A204.1 (cell line): ENCODE measurements around the gene SPPL2C.

Source experiments
- FAIRE-seq: peaks from 2 replicates; lab custom pipeline; 2012; peaks lifted over from hg19 to GRCh38; lab: Jason Lieb, UNC

SPPL2C gene

DNA sequence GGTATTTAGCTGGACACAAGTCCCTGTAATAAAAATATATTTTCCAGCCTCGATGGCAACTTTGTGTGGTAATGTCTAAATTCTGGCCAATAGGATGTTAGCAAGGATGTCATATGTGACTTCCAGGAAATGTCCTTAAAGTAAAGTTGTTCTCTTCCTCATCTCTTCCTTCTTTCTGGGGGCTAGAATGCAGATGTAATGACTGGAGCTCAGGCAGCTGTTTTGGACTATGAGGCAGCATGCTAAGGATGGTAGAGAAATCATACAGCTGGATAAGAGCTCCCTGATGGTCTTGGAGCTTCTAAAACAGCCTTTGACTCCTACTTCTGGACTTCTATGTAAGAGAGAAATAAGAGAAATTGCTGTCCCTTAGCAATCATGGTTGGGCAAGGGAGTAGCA, 32.8 kb downstream of the SPPL2C start:
- no peak for FAIRE-seq

DNA sequence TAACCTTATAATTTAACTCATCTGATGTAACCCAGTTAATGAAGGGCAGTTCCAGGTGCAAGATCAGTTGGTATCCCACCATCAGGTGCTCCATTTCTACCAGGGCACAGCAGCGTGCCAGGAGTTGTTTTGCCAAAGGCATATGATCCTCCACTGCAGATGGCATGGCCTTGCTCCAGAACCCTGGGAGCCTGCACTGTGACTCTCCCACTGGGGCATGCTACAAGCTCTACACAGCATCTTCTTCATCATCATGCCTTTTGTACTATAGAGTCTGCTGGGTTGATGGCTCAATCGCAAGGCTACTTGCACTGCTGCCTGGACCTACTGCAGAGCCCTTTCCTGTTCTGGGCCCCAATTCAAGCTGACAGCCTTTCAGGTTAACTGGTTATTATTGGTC, 38.4 kb downstream of the SPPL2C start:
- FAIRE-seq = no peak

- no peak for FAIRE-seq
These were observed 42.2 kb downstream of the SPPL2C start for GRCh38 chr17:45886852-45887251.

- FAIRE-seq = no peak
These were observed 43.7 kb downstream of the SPPL2C start for GRCh38 chr17:45888392-45888791.

DNA sequence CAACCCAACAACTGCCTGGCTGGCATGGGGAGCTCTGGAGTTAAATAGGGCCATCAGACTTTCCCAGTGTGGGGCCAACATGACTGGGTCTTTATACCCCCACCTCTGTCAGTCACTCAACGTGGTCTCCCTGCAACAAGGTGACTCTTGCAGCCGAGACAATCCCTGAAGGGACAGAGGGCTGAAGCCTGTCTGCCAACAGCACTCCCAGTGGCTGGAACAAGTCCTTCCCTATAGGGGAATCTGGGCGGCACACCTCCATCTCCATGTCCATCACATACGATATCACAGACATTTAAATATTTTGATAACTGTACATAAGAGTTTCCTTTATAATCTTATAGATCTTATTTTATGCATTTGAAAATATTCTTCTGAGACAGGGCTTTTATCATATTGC, 44.9 kb downstream of the SPPL2C start:
- FAIRE-seq = no peak

- FAIRE-seq = no peak
These were observed 49.0 kb downstream of the SPPL2C start for GRCh38 chr17:45893725-45894021.

DNA sequence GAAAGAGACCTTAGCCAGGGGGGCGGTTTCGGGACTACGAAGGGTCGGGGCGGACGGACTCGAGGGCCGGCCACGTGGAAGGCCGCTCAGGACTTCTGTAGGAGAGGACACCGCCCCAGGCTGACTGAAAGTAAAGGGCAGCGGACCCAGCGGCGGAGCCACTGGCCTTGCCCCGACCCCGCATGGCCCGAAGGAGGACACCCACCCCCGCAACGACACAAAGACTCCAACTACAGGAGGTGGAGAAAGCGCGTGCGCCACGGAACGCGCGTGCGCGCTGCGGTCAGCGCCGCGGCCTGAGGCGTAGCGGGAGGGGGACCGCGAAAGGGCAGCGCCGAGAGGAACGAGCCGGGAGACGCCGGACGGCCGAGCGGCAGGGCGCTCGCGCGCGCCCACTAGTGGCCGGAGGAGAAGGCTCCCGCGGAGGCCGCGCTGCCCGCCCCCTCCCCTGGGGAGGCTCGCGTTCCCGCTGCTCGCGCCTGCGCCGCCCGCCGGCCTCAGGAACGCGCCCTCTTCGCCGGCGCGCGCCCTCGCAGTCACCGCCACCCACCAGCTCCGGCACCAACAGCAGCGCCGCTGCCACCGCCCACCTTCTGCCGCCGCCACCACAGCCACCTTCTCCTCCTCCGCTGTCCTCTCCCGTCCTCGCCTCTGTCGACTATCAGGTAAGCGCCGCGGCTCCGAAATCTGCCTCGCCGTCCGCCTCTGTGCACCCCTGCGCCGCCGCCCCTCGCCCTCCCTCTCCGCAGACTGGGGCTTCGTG, 49.5 kb downstream of the SPPL2C start, which contains the start of gene MAPT:
TSS of gene MAPT (plus strand) at position 533 of the 763 bp plus-strand sequence. CDS start 67,784 bp downstream, outside the sequence.
- no peak for FAIRE-seq

DNA sequence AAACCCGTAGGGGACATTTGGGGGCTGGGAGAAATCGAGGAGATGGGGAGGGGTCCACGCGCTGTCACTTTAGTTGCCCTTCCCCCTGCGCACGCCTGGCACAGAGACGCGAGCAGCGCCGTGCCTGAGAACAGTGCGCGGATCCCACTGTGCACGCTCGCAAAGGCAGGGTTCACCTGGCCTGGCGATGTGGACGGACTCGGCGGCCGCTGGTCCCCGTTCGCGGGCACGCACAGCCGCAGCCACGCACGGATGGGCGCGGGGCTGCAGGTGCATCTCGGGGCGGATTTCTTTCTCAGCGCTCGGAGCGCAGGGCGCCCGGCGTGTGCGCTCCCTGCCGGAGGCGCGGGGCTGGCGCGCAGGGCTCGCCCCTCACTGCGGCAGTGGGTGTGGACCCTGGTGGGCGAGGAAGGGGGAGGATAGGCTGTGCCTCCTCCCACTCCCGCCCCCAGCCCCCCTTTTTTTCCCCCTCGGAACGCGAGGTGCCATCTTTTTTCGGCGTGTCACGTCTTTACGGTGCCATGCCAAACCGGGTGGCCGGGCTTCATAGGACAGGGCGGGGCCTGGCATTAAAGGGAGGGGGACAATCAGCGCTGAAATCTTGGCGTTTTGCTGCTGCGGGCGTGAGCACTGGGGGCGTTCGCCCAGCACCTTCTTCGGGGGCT, 50.8 kb downstream of the SPPL2C start:
- no peak for FAIRE-seq

- no peak for FAIRE-seq
These were observed 51.5 kb downstream of the SPPL2C start for GRCh38 chr17:45895969-45896785.
